ENCODE data around the gene DDTL.

GRCh38 chr22:23970201-23970641 lies 3.5 kb downstream of the DDTL start:
- no peak for TF ChIP-seq EZH2 (IDR thresholded peaks at IDR 0.05)
- no peak for TF ChIP-seq CTCF (IDR thresholded peaks at IDR 0.05)
- TF ChIP-seq EZH2phosphoT487 (IDR thresholded peaks at IDR 0.05) = no peak

Measured in neural progenitor cell (in vitro differentiated cells).